GM18505 (cell line): ENCODE results near the gene ZC3H10.

ENCODE experiments used
- ATAC-seq: cut with Tn5 transposase; IDR thresholded peaks from one replicate; pipeline ENCODE4 v1.9.1; 2021; ENCODE audit not compliant: unreplicated experiment
- POLR2A ChIP-seq: IDR thresholded peaks from 4 replicates; pipeline ENCODE4 v1.6.1; 2011; ENCODE audit warnings: borderline replicate concordance; ENCODE audit not compliant: insufficient read depth, insufficient read length; ENCODE audit errors: extremely low read depth

ZC3H10 gene

GRCh38 chr12:56158029-56158925 lies 40.2 kb downstream of the ZC3H10 start, which contains the start of gene MYL6:
Gene MYL6, plus strand, starts transcription at chr12:56158359. Its CDS starts 43 bp downstream, at chr12:56158402.
- peak; percentile 99 for TF ChIP-seq POLR2A
- peak; percentile 72 for ATAC-seq

GRCh38 chr12:56158926-56159461 lies 40.9 kb downstream of the ZC3H10 start:
- no peak for ATAC-seq
- TF ChIP-seq POLR2A: peak; percentile 34

- no peak for ATAC-seq
- TF ChIP-seq POLR2A: peak; percentile 7
Observed at GRCh38 chr12:56159482-56160192, 41.6 kb downstream of the ZC3H10 start.

- no peak for ATAC-seq
- peak; percentile 49 for TF ChIP-seq POLR2A
Observed at GRCh38 chr12:56160193-56160763, 42.2 kb downstream of the ZC3H10 start.

- no peak for ATAC-seq
- TF ChIP-seq POLR2A: peak; percentile 38
Observed at GRCh38 chr12:56160894-56161689, 43.0 kb downstream of the ZC3H10 start.

- TF ChIP-seq POLR2A: no peak
- ATAC-seq: no peak
Observed at GRCh38 chr12:56161690-56162351, 43.8 kb downstream of the ZC3H10 start.

GRCh38 chr12:56162468-56163290 lies 44.6 kb downstream of the ZC3H10 start:
- TF ChIP-seq POLR2A: peak; percentile 27
- no peak for ATAC-seq

GRCh38 chr12:56163533-56164344 lies 45.7 kb downstream of the ZC3H10 start:
- ATAC-seq: no peak

GRCh38 chr12:56164345-56164729 lies 46.3 kb downstream of the ZC3H10 start:
- no peak for TF ChIP-seq POLR2A
- no peak for ATAC-seq

More at GRCh38 chr12:56163533-56164344, 45.7 kb downstream of the ZC3H10 start:
- TF ChIP-seq POLR2A: no peak

- TF ChIP-seq POLR2A: no peak
- no peak for ATAC-seq
Observed at GRCh38 chr12:56165369-56165768, 47.3 kb downstream of the ZC3H10 start.
